Stimulated activated CD4-positive, alpha-beta T cell treated with anti-CD3 and anti-CD28 coated beads, Interleukin-15, amount 100 ng/mL, for 1 hour (primary cell): ENCODE results near the gene SLC25A38.

ENCODE experiments used
- DNase-seq, 2 donors: peaks; one replicate each; pipeline ENCODE4 v3.0.0-alpha.2; 2020; ENCODE audit warnings: low read depth in 1 of 2, low spot score in 1 of 2

SLC25A38 gene

DNA sequence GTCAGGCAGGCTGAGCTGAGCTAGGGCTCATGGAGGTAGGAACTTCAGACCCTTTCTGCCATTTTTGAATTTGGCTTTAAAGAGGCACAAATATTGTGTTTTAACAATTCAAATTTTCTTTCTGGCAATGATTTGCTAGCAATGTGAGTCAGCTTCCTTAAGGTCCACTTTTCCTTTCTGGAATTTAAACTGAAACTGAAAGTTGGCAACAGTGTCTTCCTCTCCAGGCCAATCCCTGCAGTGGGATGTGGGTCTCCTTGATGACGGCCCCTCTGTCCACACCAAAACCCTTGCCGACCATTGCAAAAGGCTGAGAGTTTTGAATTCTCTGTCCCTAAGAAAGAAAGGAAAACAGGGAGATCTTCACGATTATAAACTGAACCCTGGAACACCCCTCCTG lies 50.5 kb downstream of the SLC25A38 start:
- no peak for DNase-seq

DNA sequence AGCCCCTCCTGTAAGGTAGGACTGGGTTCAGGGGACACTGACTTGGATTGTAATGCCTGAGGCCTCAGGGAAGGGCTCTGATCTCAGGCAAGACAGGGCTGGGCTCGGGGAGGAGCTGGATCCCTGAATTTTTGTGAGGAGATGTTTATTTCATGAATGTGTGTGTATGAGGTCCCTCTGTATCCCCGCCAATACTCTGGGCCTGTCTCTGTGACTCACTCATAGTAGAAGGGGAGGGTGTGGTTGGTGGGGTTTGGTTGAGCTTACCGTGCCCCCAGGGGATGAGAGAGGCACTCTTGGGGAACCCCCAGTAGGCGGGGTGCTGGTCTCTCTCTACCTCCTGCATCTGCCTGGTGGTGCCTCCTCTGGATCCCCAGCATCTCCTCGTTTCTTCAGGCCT lies 51.4 kb downstream of the SLC25A38 start:
- DNase-seq = no peak

DNA sequence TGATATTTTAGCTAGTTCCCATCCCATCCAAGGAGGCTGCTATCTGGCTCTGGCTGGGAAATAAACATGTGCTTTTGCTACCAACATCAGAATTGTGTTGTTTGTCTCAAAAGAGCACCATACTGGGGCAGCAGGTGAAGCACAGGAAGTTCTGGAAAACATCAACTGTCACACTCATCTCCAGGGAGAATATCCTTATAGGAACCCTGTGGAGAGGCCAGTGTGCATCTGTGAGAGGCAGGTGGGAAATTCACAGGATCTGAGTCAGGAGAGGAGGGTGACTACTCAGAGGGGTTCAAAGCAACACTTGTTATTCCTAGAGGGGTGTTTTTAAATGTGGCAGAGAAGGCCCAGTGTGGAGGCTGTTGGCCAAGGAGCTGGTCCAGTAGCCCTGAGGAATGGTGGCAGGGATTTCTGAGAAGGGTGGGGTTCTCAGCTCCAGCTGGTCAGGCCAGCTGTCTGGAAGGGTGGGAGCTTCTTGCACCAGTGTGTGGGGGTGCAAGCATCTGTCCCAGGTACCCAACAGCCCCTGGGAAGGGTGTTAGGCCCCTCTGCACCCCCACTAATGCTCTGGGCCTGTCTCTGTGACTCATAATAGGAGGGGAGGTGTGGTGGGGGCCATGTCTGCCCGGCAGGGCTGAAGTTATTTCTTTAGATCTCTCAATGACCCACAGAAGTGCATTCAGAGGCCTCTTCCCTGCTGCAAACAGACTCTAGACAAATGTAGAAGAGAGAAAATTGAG lies 52.0 kb downstream of the SLC25A38 start:
- no peak for DNase-seq

DNA sequence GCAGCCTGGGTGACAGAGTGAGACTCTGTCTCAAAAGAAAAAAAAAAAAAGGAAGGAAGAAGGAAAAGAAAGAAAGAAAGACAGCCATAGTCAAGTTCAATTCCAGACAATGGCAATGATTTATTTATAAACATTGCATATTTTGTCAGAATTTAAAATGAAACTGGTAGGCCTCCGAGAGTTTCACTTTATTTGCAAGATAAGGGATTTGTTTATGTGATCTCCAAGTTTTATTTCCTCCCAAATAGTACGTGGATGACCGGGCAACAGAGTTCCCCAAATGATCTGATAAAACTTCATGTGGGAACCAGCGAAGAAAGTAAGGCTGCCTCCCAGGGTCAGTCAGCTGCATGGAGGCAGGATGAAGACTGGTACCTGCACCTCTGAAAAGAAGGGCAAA lies 55.7 kb downstream of the SLC25A38 start:
- no peak for DNase-seq

DNA sequence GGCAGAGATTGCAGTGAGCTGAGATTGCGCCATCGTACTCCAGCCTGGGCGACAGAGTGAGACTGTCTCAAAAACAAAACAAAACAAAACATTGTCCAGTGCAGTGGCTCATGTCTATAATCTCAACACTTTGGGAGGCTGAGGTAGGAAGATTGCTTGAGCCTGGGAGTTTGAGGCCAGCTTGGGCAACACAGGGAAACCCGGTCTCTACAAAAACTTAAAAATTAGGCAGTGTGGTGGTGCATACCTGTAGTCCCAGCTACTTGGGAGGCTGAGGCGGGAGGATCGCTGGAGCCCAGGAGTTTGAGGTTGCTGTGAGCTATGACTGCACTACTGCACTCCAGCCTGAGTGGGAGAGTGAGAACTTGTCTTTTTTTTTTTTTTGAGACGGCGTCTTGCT lies 57.1 kb downstream of the SLC25A38 start:
- no peak for DNase-seq

DNA sequence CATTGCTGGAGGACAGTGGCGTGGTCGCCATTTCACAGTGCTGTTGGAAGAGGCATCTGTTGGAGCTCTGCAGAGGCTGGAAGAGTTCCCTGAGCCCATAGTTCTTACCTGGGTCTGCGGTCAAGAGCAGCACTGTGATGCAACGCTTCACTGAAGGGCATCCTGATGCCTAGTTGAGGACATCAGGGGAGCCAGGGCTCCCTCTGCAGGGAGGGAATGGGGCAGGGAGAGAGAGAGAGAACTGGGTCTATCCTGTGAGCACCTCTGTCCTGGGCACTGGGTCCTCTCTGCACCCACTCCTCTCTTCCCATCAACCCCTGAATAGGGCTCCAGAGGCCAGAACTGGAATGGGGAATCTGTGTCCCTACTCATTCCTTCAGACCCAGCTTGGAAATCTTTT lies 60.4 kb downstream of the SLC25A38 start:
- DNase-seq = no peak

DNA sequence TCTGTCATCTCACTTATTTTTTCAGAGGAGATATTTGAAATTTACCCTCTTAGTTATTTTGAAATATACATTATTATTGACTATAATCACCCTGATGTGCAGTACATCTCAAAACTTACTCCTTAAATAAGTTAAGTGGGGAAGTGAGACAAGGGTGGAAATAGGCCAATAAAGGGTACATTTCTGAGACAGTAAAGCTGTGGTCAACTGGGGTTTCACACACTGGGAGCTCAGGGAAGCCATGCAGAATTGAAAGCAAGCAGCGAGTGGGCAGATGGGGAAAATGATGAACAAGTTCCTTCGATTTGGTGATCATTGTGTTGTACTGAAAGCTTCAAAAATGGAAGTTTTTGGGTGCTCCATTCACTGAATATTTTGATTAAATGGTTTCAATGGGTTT lies 62.8 kb downstream of the SLC25A38 start:
- DNase-seq = no peak

DNA sequence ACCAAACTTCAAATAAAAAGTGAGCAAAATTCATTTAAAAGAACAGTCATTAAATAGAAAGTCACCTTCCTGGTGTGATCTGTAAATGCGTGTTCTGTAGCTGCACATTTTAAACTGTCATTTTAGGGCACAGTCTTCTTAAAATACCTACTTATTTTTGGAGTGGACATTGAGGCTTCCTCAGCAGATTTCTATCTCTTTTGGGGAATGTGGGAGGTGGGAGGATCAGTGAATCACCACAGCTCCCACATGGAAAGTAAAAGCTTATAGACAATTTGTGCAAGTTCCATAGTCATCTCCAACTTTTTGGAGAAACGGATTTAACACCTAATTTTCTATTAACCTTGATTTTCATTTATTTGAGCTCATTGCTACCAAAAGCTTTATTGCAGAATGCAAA lies 63.3 kb downstream of the SLC25A38 start:
- DNase-seq = no peak
